Ectodermal cell (in vitro differentiated cells): ENCODE results near the gene NOTCH1.

Experiments
- H3K27ac ChIP-seq: 2 replicates; pipeline ENCODE4 v1.7.0; 2013; ENCODE audit warnings: mild to moderate bottlenecking, low read depth, low read length; ENCODE audit not compliant: insufficient read depth, poor library complexity, severe bottlenecking
- H3K27me3 ChIP-seq: 2 replicates; pipeline ENCODE4 v1.7.0; 2013; ENCODE audit warnings: mild to moderate bottlenecking, low read length; ENCODE audit not compliant: insufficient read depth, control insufficient read depth, poor library complexity, severe bottlenecking
- H3K36me3 ChIP-seq: one replicate; pipeline ENCODE4 v1.7.0; 2013; ENCODE audit warnings: low read length; ENCODE audit not compliant: control insufficient read depth, insufficient read depth
- H3K4me1 ChIP-seq: one replicate; pipeline ENCODE4 v1.7.0; 2013; ENCODE audit warnings: low read length; ENCODE audit not compliant: control insufficient read depth, insufficient read depth
- H3K4me3 ChIP-seq: 2 replicates; pipeline ENCODE4 v1.7.0; 2013; ENCODE audit warnings: low read depth, low read length, control low read depth; ENCODE audit not compliant: insufficient read depth
- H3K9me3 ChIP-seq: 2 replicates; pipeline ENCODE4 v1.7.0; 2013; ENCODE audit warnings: mild to moderate bottlenecking, low read length, moderate library complexity; ENCODE audit not compliant: control insufficient read depth
- WGBS, 2 experiments: methylation state at CpG; one replicate each; pipeline ENCODE4 v1.1.7; 2013; ENCODE audit warnings: missing lambda C conversion rate in 2 of 2; 5-methylcytosine and 5-hydroxymethylcytosine counted together

Gene NOTCH1

DNA sequence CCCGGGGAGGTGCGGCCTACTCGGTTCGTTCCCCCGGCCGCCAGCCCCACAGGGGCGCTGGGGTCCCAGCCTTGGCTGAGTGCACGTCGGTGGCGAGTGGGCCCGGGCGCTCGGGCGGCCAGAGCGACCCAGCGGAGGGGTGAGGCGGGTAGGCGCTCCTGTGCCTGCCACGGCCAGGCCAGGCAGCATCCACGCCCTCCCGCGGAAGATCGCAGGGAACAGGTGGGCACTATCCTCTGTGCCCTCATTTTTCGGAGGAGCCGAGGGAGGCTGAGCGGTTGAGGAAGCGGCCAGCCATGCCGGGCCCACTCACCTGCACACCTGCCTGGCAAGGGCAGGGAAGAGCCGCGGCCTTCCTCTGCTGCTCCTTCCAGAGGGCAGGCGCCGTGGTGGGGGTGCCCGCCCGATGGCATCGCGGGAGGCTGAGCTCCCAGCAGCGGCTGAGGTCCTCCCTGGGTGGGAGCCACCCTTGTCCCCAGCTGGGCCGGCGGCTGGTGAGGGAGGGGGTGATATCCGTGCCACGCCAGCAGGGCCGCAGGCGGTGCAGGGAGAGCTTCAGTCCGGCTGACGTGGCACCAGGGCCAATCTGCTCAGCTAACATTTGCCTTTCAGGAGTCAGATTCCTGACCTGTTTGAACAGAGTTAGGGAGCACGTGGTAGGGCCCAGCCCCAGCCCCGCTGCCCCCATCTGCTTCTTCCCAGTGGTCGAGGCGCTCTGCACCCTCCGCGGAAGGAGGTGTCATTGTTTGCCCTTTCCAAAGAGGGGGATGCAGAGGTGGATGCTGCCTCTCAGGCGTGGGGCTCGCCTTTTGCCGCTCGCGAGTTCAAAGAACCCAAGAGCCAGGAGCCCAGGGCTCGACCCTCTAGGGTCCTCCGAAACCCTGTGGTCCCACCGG lies 61.4 kb downstream of the NOTCH1 start:
- H3K4me3 ChIP-seq: peak overlapping the region; percentile 69
- peak overlapping the region; percentile 100 for H3K27ac ChIP-seq
- H3K4me1 ChIP-seq: peaks cover 11% of the 10 kb centered on the region
- H3K27me3 ChIP-seq: no peaks in the 10 kb centered on the region
- WGBS, 2 experiments: 64 to 65% methylated on average over 59 of the region's 59 CpGs
- no peaks in the 10 kb centered on the region for H3K9me3 ChIP-seq
- H3K36me3 ChIP-seq: no peaks in the 10 kb centered on the region

DNA sequence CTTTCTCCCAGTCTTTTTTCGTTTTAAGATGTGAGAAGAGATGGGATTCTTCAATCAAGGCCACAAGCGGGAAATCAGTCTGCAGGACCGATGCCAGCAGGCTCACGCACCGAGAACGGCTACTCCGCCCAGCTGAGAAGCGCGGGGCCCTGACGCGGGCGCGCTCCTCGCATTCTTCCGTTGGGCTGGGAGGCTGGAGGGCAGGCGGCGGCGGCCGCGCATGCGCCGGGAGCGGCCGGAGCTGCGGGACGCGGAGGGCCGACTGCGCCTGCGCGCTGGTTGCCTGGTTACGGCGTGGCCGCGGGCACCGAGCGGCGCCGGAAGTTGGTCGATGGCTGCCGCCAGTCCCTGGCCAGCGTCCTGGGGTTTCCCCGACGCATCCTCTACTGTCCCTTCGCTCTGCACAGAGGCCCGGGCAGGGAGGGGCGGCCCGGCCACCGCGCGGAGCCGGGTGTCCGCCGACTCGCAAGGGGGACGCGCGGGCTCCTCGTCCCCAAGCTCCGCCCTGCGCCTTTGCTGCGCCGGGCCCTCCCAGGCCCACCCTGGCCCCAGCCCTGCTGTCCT lies 62.2 kb downstream of the NOTCH1 start:
- WGBS, 2 experiments: 1% methylated on average over 63 of the region's 63 CpGs
- Histone ChIP-seq H3K9me3 (no peaks in the 10 kb centered on the region), H3K27me3 (no peaks in the 10 kb centered on the region), H3K4me1 (peaks cover 11% of the 10 kb centered on the region), H3K36me3 (no peaks in the 10 kb centered on the region), H3K4me3 (peak overlapping the region; percentile 69), H3K27ac (peak overlapping the region; percentile 100)

DNA sequence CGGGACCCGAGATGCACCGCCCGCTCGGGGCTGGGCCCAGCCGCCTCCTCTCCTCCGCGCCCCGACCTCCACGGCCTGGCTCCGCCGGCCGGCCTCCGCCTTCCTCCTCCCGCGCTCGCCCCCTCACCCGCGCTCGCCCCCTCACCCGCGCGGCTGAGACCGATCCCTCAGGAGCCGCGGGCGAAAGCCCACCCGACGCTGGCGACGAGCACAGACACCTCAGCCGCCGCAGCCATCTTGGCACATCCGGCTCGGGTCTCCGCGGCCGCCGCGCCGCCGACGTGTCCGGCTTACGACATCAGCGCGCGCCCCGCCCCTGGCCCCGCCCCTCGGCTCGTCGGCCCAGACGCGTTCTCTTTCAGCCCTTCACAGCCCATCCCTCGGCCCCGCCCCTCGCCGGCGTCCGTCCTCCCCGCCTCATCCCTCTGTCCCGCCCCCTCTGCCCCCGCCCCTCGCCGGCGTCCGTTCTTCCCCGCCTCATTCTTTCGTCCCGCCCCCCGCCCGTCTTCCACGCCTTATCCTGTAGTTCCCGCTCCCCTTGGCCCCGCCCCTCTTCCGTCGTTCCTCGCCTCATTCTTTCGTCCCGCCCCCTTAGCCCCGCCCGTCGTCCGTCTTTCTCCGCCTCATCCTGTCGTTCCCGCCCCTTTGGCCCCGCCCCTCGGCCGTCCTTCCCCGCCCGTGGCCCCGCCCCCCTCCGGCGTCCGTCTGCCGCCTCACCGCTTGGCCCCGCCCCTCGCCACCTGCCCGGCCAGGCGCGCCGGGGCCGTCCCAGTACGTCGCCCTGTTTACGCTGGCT lies 62.9 kb downstream of the NOTCH1 start, which contains the start of gene SEC16A:
Gene SEC16A (minus strand): TSS at position 248 of the 796 bp plus-strand sequence. CDS start 5,425 bp downstream, outside the sequence.
- no peaks in the 10 kb centered on the region for H3K27me3 ChIP-seq
- H3K9me3 ChIP-seq: no peaks in the 10 kb centered on the region
- no peaks in the 10 kb centered on the region for H3K36me3 ChIP-seq
- 0% methylated on average over 106 to 109 of the region's 109 CpGs for WGBS, 2 experiments
- peak within 1 kb of the TSS; percentile 100 for H3K27ac ChIP-seq
- peaks cover 11% of the 10 kb centered on the region for H3K4me1 ChIP-seq
- H3K4me3 ChIP-seq: peak within 1 kb of the TSS; percentile 95

DNA sequence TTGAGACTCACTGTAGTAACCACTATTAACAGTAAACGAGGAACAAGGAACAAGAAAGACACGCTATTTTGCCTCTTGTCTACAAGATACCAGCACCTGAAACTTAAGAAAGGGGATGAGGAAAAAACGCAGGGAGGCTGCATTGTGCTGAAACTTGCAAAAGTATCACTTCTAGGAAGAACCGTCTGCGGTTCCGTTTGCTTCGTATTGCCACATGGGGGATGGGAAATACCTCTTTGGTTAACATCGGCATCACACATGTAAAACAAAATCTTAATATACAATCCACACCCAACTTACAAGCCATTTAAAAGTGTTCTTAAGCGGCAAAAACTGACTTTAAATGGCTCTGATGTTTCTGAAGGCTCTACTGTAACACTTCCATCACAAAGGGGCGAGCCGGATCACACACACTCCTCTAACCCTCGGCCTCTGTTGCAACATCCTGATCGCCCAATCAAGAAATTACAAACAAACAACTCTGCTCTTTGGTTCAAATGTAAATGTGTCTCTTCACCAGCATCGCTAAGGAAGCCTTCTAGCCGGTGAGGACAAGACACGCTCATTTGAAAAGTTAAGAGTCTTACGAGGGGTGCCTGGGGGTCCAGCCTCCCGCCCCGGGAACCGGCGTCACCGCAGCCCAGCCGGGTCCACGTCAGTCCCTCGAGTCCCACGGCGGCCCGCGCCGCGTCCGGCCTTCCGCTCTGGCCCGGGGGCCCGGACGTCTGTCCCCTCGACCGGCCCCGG lies 63.6 kb downstream of the NOTCH1 start:
- H3K9me3 ChIP-seq: no peaks in the 10 kb centered on the region
- peak overlapping the region; percentile 95 for H3K4me3 ChIP-seq
- WGBS, 2 experiments: 2% methylated on average over 39 of the region's 39 CpGs
- no peaks in the 10 kb centered on the region for H3K27me3 ChIP-seq
- H3K36me3 ChIP-seq: peaks cover 4% of the 10 kb centered on the region
- H3K4me1 ChIP-seq: peaks cover 11% of the 10 kb centered on the region
- H3K27ac ChIP-seq: peak overlapping the region; percentile 91

DNA sequence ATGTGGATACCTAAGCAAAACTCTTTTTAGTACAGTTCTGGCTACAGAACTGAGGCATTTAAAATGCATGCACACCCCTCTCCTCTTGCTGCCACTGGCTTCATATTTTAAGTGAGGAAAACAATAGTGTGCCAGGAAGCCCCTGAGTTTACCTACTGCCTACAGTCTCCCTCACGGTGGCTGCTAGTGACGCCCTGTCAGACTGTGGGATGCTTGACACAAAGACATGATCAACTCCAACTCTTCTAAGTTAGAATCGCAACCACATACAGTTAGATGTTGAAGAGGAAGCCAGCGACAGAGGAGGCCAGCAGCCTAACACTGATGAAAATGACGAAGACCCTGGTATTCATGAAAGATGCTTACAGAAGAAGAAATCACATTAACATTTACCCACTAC lies 64.3 kb downstream of the NOTCH1 start:
- Histone ChIP-seq H3K36me3 (peaks cover 10% of the 10 kb centered on the region), H3K9me3 (no peaks in the 10 kb centered on the region), H3K4me3 (peak overlapping the region; percentile 95), H3K27me3 (no peaks in the 10 kb centered on the region), H3K4me1 (peaks cover 11% of the 10 kb centered on the region), H3K27ac (no peak overlapping the region)
- 70 to 72% methylated on average over 5 of the region's 5 CpGs for WGBS, 2 experiments

DNA sequence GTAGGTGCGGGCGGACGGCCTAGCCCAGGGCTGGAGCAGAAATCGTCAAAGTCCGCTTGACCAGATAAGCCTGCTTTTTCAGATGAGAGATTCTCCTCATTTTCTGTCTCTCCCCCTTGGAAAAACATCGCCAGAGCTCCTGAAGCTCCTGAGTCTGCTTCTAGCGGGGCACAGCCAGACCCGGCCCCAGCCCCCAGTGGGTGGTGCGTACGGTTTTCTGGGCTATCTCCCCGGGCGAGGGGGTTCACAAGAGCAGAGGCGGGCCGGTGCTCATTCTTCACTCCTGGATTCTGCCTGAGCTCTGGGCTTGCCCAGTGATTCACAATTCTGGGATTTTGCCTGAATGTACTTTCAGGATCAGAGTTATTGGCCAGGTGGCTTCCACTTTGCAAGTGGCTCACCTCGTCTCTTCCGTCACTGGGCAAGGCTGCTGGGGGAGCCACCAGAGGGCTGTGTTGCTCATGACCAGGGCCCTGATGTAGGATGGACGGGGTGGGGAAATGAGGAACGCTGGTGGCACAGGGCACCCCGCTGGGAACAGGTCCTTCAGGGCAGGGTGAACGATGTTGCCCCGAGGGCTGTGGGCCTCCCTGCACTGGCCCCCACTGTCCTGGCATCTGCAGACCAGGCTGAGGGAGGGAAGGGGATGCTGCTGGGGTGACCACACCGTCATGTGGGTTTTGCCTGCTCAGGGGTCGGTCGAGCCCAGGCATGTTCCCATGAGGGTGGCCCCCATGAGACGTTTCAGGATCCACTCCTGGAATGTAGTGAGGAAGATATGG lies 69.3 kb downstream of the NOTCH1 start:
- Histone ChIP-seq H3K27ac (no peak overlapping the region), H3K9me3 (no peaks in the 10 kb centered on the region), H3K4me3 (no peak overlapping the region), H3K36me3 (peaks cover 49% of the 10 kb centered on the region), H3K4me1 (peaks cover 2% of the 10 kb centered on the region), H3K27me3 (no peaks in the 10 kb centered on the region)
- WGBS, 2 experiments: 94 to 96% methylated on average over 25 of the region's 25 CpGs

DNA sequence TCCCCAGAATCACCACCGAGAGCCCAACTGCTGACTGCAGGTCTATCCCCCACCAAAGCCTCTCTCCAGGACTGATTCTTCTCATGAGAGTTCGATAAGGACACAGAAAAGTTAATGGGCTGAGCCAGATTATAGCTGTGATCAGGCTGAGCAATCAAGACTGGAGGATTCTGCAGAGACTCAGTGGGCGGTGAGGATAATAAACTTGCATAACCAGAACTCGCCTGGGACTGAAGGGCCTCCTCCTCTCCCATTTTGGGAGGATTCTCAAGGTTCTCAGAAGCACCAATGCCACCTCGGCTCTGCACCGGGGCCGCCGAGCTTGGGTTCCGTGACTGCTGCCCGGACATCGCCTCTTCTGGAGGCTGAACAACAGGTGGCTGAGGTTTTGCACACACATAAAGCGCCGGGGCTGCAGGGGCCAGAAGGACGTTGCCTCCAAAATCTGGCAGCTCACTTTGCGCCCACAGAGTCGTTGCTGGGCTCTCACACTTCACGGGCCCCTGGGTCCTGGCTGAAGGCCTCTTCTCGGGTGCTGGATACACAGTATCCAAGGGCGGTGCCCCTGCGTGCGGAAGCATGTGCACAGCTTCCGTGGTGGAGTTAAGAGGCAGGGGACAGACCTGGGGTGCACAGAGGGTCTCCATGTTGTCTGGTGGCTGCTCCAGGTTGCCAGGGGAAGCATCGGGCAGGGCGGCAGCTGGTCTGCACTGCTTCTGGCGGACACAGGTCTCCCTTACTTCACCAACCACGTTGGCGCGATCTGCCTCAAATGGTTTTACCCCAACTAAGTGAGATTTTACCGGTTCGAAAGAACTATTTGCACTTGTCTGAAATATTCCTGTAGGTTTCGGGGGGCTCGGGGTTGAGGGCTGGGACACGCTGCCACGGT lies 70.6 kb downstream of the NOTCH1 start:
- no peak overlapping the region for H3K27ac ChIP-seq
- H3K27me3 ChIP-seq: no peaks in the 10 kb centered on the region
- no peaks in the 10 kb centered on the region for H3K9me3 ChIP-seq
- no peaks in the 10 kb centered on the region for H3K4me1 ChIP-seq
- peaks cover 55% of the 10 kb centered on the region for H3K36me3 ChIP-seq
- H3K4me3 ChIP-seq: no peak overlapping the region
- 95 to 97% methylated on average over 34 of the region's 34 CpGs for WGBS, 2 experiments

DNA sequence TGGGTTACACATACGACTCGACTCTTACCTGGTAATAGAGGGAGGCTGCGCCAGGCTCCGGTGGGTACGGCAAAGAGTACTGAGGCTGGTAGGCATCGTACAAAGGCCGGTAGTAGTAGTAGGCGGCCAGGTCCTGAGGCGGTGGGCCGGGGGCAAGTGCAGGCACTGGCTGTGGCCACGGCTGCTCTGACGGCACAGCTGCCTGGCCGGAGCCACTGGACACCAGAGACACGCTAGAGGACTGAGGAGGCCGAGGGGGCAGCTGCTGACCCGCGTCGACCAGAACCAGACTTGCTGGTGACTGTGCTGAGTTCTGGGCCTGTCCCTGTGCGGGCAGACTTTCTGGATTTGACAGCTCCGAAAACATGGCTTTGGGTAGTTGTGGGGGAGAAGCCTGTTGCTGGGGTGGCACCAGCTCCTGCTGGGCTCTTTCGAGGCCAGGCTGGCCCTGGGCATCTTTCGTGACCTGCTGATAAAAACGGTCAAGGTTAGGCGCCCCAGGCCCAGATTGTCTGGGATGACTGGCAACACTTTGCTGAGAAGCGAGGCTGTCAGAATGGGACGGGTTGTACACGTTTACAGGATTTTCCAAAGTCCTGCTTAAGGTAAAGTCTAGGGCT lies 71.7 kb downstream of the NOTCH1 start:
- H3K4me3 ChIP-seq: no peak overlapping the region
- WGBS, 2 experiments: 92% methylated on average over 27 of the region's 27 CpGs
- no peak overlapping the region for H3K27ac ChIP-seq
- no peaks in the 10 kb centered on the region for H3K27me3 ChIP-seq
- H3K4me1 ChIP-seq: no peaks in the 10 kb centered on the region
- H3K36me3 ChIP-seq: peaks cover 55% of the 10 kb centered on the region
- no peaks in the 10 kb centered on the region for H3K9me3 ChIP-seq
